ENCODE data around the gene MFGE8.
A peak's percentile ranks its signal among the peaks of the same experiment; 100 is the strongest.

Gene MFGE8

GRCh38 chr15:88891540-88892254 is 21.5 kb downstream of the MFGE8 start:
- peaks cover 27% of the 10 kb centered on the region for H4K20me1 ChIP-seq
- no peak overlapping the region for H3K9ac ChIP-seq
- TF ChIP-seq Cebpa-rat (IDR thresholded peaks at IDR 0.05), result no peak
- H3K27ac ChIP-seq, result no peak overlapping the region
- no peak overlapping the region for H3K4me2 ChIP-seq
- no peak overlapping the region for H3K4me3 ChIP-seq
- no peaks in the 10 kb centered on the region for H3K9me3 ChIP-seq
- H3K4me1 ChIP-seq, result peaks cover 18% of the 10 kb centered on the region
- no peaks in the 10 kb centered on the region for H3K36me3 ChIP-seq
- H3K27me3 ChIP-seq, result peaks cover 41% of the 10 kb centered on the region

GRCh38 chr15:88890495-88890894 is 22.7 kb downstream of the MFGE8 start:
- H4K20me1 ChIP-seq, result peaks cover 15% of the 10 kb centered on the region
- no peak overlapping the region for H3K9ac ChIP-seq
- no peak overlapping the region for H3K4me2 ChIP-seq
- H3K27me3 ChIP-seq, result peaks cover 29% of the 10 kb centered on the region
- no peaks in the 10 kb centered on the region for H3K9me3 ChIP-seq
- no peak overlapping the region for H3K27ac ChIP-seq
- H3K4me3 ChIP-seq, result no peak overlapping the region
- H3K36me3 ChIP-seq, result no peaks in the 10 kb centered on the region
- TF ChIP-seq Cebpa-rat (IDR thresholded peaks at IDR 0.05), result no peak
- H3K4me1 ChIP-seq, result peaks cover 12% of the 10 kb centered on the region

GRCh38 chr15:88888719-88889118 is 24.5 kb downstream of the MFGE8 start:
- peaks cover 11% of the 10 kb centered on the region for H3K27me3 ChIP-seq
- H4K20me1 ChIP-seq, result no peaks in the 10 kb centered on the region
- no peaks in the 10 kb centered on the region for H3K4me1 ChIP-seq
- no peak overlapping the region for H3K27ac ChIP-seq
- no peak overlapping the region for H3K4me2 ChIP-seq
- H3K4me3 ChIP-seq, result no peak overlapping the region
- H3K9me3 ChIP-seq, result no peaks in the 10 kb centered on the region
- H3K36me3 ChIP-seq, result no peaks in the 10 kb centered on the region
- TF ChIP-seq Cebpa-rat (IDR thresholded peaks at IDR 0.05), result no peak
- no peak overlapping the region for H3K9ac ChIP-seq

- Histone ChIP-seq H3K27ac (no peak overlapping the region), H3K9ac (no peak overlapping the region), H3K4me1 (peaks cover 2% of the 10 kb centered on the region), H3K36me3 (no peaks in the 10 kb centered on the region), H4K20me1 (no peaks in the 10 kb centered on the region), H3K4me2 (no peak overlapping the region), H3K4me3 (no peak overlapping the region), H3K9me3 (no peaks in the 10 kb centered on the region), H3K27me3 (no peaks in the 10 kb centered on the region)
- TF ChIP-seq Cebpa-rat (IDR thresholded peaks at IDR 0.05), result no peak
Observed at GRCh38 chr15:88887068-88887580, 26.1 kb downstream of the MFGE8 start.

- no peak overlapping the region for H3K9ac ChIP-seq
- no peaks in the 10 kb centered on the region for H3K36me3 ChIP-seq
- peaks cover 23% of the 10 kb centered on the region for H3K4me1 ChIP-seq
- H4K20me1 ChIP-seq, result no peaks in the 10 kb centered on the region
- no peaks in the 10 kb centered on the region for H3K9me3 ChIP-seq
- H3K4me3 ChIP-seq, result no peak overlapping the region
- no peak overlapping the region for H3K27ac ChIP-seq
- H3K4me2 ChIP-seq, result no peak overlapping the region
- no peak for TF ChIP-seq Cebpa-rat (IDR thresholded peaks at IDR 0.05)
- H3K27me3 ChIP-seq, result no peaks in the 10 kb centered on the region
Observed at GRCh38 chr15:88882785-88883184, 30.4 kb downstream of the MFGE8 start.

GRCh38 chr15:88881775-88882174 is 31.4 kb downstream of the MFGE8 start:
- Histone ChIP-seq H3K4me3 (no peak overlapping the region), H4K20me1 (no peaks in the 10 kb centered on the region; the same call in 1 of the 2 replicates), H3K27ac (no peak overlapping the region), H3K9ac (no peak overlapping the region), H3K4me2 (peak overlapping the region; percentile 45), H3K9me3 (no peaks in the 10 kb centered on the region), H3K36me3 (no peaks in the 10 kb centered on the region), H3K4me1 (peaks cover 28% of the 10 kb centered on the region), H3K27me3 (no peaks in the 10 kb centered on the region)
- TF ChIP-seq Cebpa-rat (IDR thresholded peaks at IDR 0.05), result no peak

GRCh38 chr15:88880944-88881740 is 32.0 kb downstream of the MFGE8 start:
- no peaks in the 10 kb centered on the region for H3K27me3 ChIP-seq
- TF ChIP-seq Cebpa-rat (IDR thresholded peaks at IDR 0.05), result no peak
- H3K4me2 ChIP-seq, result peak overlapping the region; percentile 45
- H3K4me1 ChIP-seq, result peaks cover 28% of the 10 kb centered on the region
- H3K36me3 ChIP-seq, result no peaks in the 10 kb centered on the region
- no peaks in the 10 kb centered on the region for H3K9me3 ChIP-seq
- H4K20me1 ChIP-seq, result no peaks in the 10 kb centered on the region; the same call in 1 of the 2 replicates
- H3K9ac ChIP-seq, result no peak overlapping the region
- H3K4me3 ChIP-seq, result no peak overlapping the region
- H3K27ac ChIP-seq, result no peak overlapping the region

- Histone ChIP-seq H3K9me3 (no peaks in the 10 kb centered on the region), H3K27ac (no peak overlapping the region), H3K4me1 (peaks cover 28% of the 10 kb centered on the region), H4K20me1 (no peaks in the 10 kb centered on the region; the same call in 1 of the 2 replicates), H3K27me3 (no peaks in the 10 kb centered on the region), H3K9ac (no peak overlapping the region), H3K4me2 (peak overlapping the region; percentile 59), H3K36me3 (no peaks in the 10 kb centered on the region), H3K4me3 (no peak overlapping the region)
- TF ChIP-seq Cebpa-rat (IDR thresholded peaks at IDR 0.05), result no peak
Observed at GRCh38 chr15:88878720-88879184, 34.4 kb downstream of the MFGE8 start.

- no peak overlapping the region for H3K9ac ChIP-seq
- no peaks in the 10 kb centered on the region for H3K36me3 ChIP-seq
- no peaks in the 10 kb centered on the region for H3K9me3 ChIP-seq
- H4K20me1 ChIP-seq, result no peaks in the 10 kb centered on the region; the same call in 1 of the 2 replicates
- TF ChIP-seq Cebpa-rat (IDR thresholded peaks at IDR 0.05), result no peak
- no peak overlapping the region for H3K4me3 ChIP-seq
- H3K27ac ChIP-seq, result no peak overlapping the region
- no peaks in the 10 kb centered on the region for H3K27me3 ChIP-seq
- 0 out of 2 replicates have a peak overlapping the region, but pooled peaks have one; percentile 30 for H3K4me2 ChIP-seq
- H3K4me1 ChIP-seq, result peaks cover 28% of the 10 kb centered on the region
Observed at GRCh38 chr15:88877906-88878305, 35.3 kb downstream of the MFGE8 start.

GRCh38 chr15:88877415-88877814 is 35.8 kb downstream of the MFGE8 start:
- Histone ChIP-seq H3K27ac (no peak overlapping the region), H3K9me3 (no peaks in the 10 kb centered on the region), H3K27me3 (no peaks in the 10 kb centered on the region), H3K4me1 (peaks cover 28% of the 10 kb centered on the region), H3K4me3 (no peak overlapping the region), H4K20me1 (no peaks in the 10 kb centered on the region; the same call in 1 of the 2 replicates), H3K4me2 (peak overlapping the region; percentile 30; the same call in 1 of the 2 replicates), H3K36me3 (no peaks in the 10 kb centered on the region), H3K9ac (no peak overlapping the region)
- TF ChIP-seq Cebpa-rat (IDR thresholded peaks at IDR 0.05), result no peak

Data from BLaER1 (cell line).